ENCODE data around the gene GUCY2D. TPM values are rescaled to one million over a fixed set of nuclear protein-coding genes. Genes with fewer than 3 reads are reported as not detected.

GUCY2D gene
- total and polyA plus RNA-seq, 2 donors from 2014 or later, result 0.19 to 0.24 TPM

DNA sequence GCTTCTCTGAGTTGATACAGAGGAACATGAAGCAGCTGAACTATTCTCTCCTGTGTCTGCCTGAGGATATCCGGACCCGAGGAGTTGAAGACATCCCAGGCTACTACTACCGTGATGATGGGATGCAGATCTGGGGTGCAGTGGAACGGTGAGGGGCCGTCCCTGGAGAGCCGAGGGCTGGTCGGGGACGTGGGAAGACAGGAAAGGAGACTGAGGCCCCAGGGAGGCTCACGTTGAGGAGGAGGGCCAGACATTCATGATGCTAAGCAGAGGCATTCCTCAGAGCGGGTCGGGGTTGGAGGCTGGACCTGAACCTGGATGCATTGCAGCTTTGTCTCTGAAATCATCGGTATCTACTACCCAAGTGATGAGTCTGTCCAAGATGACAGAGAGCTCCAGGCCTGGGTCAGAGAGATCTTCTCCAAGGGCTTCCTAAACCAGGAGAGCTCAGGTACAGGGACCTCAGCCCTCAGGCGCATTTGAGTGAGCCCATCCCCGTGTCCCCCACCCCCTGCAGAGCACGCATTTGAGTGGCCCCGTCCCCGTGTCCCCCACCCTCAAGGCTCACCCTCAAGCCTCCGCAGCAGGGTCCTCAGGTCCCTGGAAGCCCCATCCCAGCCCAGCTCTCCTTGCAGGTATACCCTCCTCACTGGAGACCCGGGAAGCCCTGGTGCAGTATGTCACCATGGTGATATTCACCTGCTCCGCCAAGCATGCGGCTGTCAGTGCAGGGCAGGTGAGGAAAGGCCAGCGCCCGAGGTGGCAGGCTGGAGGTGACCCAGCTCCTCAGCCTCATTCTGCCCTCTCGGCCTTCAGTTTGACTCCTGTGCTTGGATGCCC is 44.7 kb downstream of the GUCY2D start:
- Histone ChIP-seq H3K4me3 (ENCODE audit: low read length in 3 of 3) (no peak overlapping the region), H3K27ac (ENCODE audit: low read depth in 2 of 2, low read length in 2 of 2) (no peak overlapping the region), H3K9ac (ENCODE audit: low read length in 3 of 3) (no peak overlapping the region), H3K9me3 (ENCODE audit: control insufficient read depth in 2 of 3, insufficient read depth in 1 of 3, low read length in 3 of 3) (no peaks in the 10 kb centered on the region), H3K4me1 (ENCODE audit: control insufficient read depth in 2 of 3, insufficient read depth in 2 of 3, low read depth in 1 of 3, low read length in 3 of 3) (no peaks in the 10 kb centered on the region), H3K27me3 (ENCODE audit: control insufficient read depth, insufficient read depth, low read length) (no peaks in the 10 kb centered on the region), H3K36me3 (ENCODE audit: control insufficient read depth in 2 of 3, insufficient read depth in 3 of 3, low read length in 3 of 3) (no peaks in the 10 kb centered on the region)
- FAIRE-seq (no peak), DNase-seq (no peak)
- intact Hi-C loops (cut with DNase I), result no loop called here
- TF ChIP-seq, protein P1, sequence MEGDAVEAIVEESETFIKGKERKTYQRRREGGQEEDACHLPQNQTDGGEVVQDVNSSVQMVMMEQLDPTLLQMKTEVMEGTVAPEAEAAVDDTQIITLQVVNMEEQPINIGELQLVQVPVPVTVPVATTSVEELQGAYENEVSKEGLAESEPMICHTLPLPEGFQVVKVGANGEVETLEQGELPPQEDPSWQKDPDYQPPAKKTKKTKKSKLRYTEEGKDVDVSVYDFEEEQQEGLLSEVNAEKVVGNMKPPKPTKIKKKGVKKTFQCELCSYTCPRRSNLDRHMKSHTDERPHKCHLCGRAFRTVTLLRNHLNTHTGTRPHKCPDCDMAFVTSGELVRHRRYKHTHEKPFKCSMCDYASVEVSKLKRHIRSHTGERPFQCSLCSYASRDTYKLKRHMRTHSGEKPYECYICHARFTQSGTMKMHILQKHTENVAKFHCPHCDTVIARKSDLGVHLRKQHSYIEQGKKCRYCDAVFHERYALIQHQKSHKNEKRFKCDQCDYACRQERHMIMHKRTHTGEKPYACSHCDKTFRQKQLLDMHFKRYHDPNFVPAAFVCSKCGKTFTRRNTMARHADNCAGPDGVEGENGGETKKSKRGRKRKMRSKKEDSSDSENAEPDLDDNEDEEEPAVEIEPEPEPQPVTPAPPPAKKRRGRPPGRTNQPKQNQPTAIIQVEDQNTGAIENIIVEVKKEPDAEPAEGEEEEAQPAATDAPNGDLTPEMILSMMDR (IDR thresholded peaks at IDR 0.05; ENCODE audit: borderline replicate concordance, extremely low read depth, insufficient read depth), result no peak

DNA sequence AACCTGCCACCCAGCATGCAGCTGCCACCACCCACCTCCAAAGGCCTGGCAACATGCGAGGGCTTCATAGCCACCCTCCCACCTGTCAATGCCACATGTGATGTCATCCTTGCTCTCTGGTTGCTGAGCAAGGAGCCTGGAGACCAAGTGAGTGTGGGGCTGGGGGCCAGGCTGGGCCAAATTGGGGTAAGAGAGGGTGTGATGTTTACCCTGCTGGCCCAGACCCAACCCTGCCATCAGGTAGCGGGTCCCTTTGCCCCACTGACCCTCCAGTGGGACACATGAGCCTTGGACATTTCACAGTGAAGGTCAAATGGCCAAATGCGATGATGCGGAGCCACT is 45.3 kb downstream of the GUCY2D start:
- Histone ChIP-seq H3K9me3 (ENCODE audit: control insufficient read depth in 2 of 3, insufficient read depth in 1 of 3, low read length in 3 of 3) (no peaks in the 10 kb centered on the region), H3K4me1 (ENCODE audit: control insufficient read depth in 2 of 3, insufficient read depth in 2 of 3, low read depth in 1 of 3, low read length in 3 of 3) (no peaks in the 10 kb centered on the region), H3K27me3 (ENCODE audit: control insufficient read depth, insufficient read depth, low read length) (no peaks in the 10 kb centered on the region), H3K27ac (ENCODE audit: low read depth in 2 of 2, low read length in 2 of 2) (no peak overlapping the region), H3K4me3 (ENCODE audit: low read length in 3 of 3) (no peak overlapping the region), H3K36me3 (ENCODE audit: control insufficient read depth in 2 of 3, insufficient read depth in 3 of 3, low read length in 3 of 3) (no peaks in the 10 kb centered on the region), H3K9ac (ENCODE audit: low read length in 3 of 3) (no peak overlapping the region)
- DNase-seq, result no peak
- intact Hi-C loops (cut with DNase I), result no loop called here
- TF ChIP-seq, protein P1 (IDR thresholded peaks at IDR 0.05; ENCODE audit: borderline replicate concordance, extremely low read depth, insufficient read depth), result no peak
- FAIRE-seq, result no peak

DNA sequence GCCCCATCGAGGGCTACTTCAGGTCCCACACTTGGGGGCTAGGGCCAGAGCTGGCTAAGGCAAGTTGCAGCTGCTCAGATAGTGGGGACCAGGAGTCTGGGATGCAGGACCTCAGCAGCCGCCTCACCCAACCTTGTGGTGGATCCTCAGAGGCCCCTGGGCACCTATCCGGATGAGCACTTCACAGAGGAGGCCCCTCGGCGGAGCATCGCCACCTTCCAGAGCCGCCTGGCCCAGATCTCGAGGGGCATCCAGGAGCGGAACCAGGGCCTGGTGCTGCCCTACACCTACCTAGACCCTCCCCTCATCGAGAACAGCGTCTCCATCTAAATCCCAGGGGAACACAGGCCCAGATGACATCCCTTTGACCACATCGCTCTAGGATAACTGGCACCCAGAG is 45.8 kb downstream of the GUCY2D start:
- Histone ChIP-seq H3K36me3 (ENCODE audit: control insufficient read depth in 2 of 3, insufficient read depth in 3 of 3, low read length in 3 of 3) (no peaks in the 10 kb centered on the region), H3K4me1 (ENCODE audit: control insufficient read depth in 2 of 3, insufficient read depth in 2 of 3, low read depth in 1 of 3, low read length in 3 of 3) (no peaks in the 10 kb centered on the region), H3K9ac (ENCODE audit: low read length in 3 of 3) (no peak overlapping the region), H3K9me3 (ENCODE audit: control insufficient read depth in 2 of 3, insufficient read depth in 1 of 3, low read length in 3 of 3) (no peaks in the 10 kb centered on the region), H3K4me3 (ENCODE audit: low read length in 3 of 3) (no peak overlapping the region), H3K27me3 (ENCODE audit: control insufficient read depth, insufficient read depth, low read length) (no peaks in the 10 kb centered on the region), H3K27ac (ENCODE audit: low read depth in 2 of 2, low read length in 2 of 2) (no peak overlapping the region)
- TF ChIP-seq, protein P1 (IDR thresholded peaks at IDR 0.05; ENCODE audit: borderline replicate concordance, extremely low read depth, insufficient read depth), result no peak
- no peak for DNase-seq
- intact Hi-C loops (cut with DNase I), result no loop called here
- no peak for FAIRE-seq

Measured in kidney (tissue), 14 donors.